Gastrocnemius medialis (tissue), 4 donors: Measurements from ENCODE around the gene STX8. TPM values are rescaled to one million over a fixed set of nuclear protein-coding genes. Genes with fewer than 3 reads are reported as not detected.

Experiments
- ATAC-seq, 2 donors: fragments of 150-250 bp; one replicate each; pipeline ENCODE4 v1.9.1; 2016
- DNase-seq, 2 donors: peaks; one replicate each; pipeline ENCODE4 v3.0.0-alpha.2; 2019
- H3K27ac ChIP-seq, 4 donors: fragments of 200-600 bp; sonication (generic); 1 replicate in 1 of 4; 2 replicates in 3 of 4; pipeline ENCODE4 v1.5.1; 2016 to 2018; ENCODE audit warnings: mild to moderate bottlenecking in 2 of 4, moderate library complexity in 1 of 4
- H3K27me3 ChIP-seq, 3 donors: fragments of 200-600 bp; sonication (generic) in 2 of 3; 1 replicate in 1 of 3; 2 replicates in 2 of 3; pipeline versions ENCODE4 v1.5.1 to v1.6.0; 2016 to 2019; ENCODE audit warnings: mild to moderate bottlenecking in 1 of 3, moderate library complexity in 1 of 3
- H3K36me3 ChIP-seq, 2 donors: fragments of 200-600 bp; sonication (generic) in 1 of 2; one replicate each; pipeline ENCODE4 v1.5.1; 2017 to 2018
- H3K4me1 ChIP-seq, 2 donors: fragments of 200-600 bp; sonication (generic) in 1 of 2; one replicate each; pipeline ENCODE4 v1.5.1; 2016 to 2017; ENCODE audit warnings: mild to moderate bottlenecking in 2 of 2
- H3K4me3 ChIP-seq, 4 donors: fragments of 200-600 bp; sonication (generic) in 3 of 4; 1 replicate in 1 of 4; 2 replicates in 3 of 4; pipeline ENCODE4 v1.5.1; 2016 to 2019; ENCODE audit warnings: mild to moderate bottlenecking in 2 of 4
- H3K9me3 ChIP-seq, 3 donors: fragments of 200-600 bp; sonication (generic) in 2 of 3; 1 replicate in 1 of 3; 2 replicates in 2 of 3; pipeline ENCODE4 v1.5.1; 2016 to 2019
- POLR2A ChIP-seq, 2 donors: fragments of 450-650 bp; IDR thresholded peaks; one replicate each; pipeline ENCODE4 v1.6.1; 2017; ENCODE audit warnings: antibody characterized with exemption in 2 of 2, mild to moderate bottlenecking in 2 of 2, moderate library complexity in 2 of 2
- in situ Hi-C, 4 donors: fragments of 200-750 bp; cut with MboI; loops; one replicate each; pipeline versions ENCODE4 v1.15.0 to v1.8.0; 2017; ENCODE audit warnings: low sequenced_read_pairs in 4 of 4
- intact Hi-C: fragments of 100-400 bp; cut with DNase I; formaldehyde crosslinking; loops from one replicate; pipeline ENCODE4 v1.15.1; 2023; ENCODE audit warnings: low total_unique reads
- total RNA-seq, 4 donors: library from RNA; depleted of rRNA; stranded (reverse); fragments of >200 nt; gene quantifications; one replicate each; pipeline versions ENCODE4 v1.1.0 to v1.2.3, GENCODE V29; 2016
- TF ChIP-seq, protein P1 (sequence below), 5 experiments: fragments of 450-650 bp in 3 of 5; fragments of 200-600 bp in 2 of 5; sonication (generic) in 2 of 5; IDR thresholded peaks in 4 of 5; conservative IDR thresholded peaks in 1 of 5; 1 replicate in 4 of 5; 2 replicates in 1 of 5; pipeline ENCODE4 v1.5.1; 2016 to 2019; ENCODE audit warnings: antibody characterized with exemption in 5 of 5, mild to moderate bottlenecking in 3 of 5, moderate library complexity in 3 of 5

STX8 gene
- total RNA-seq, 4 donors from 2014 or later: 39.1 to 67.7 (median 58.2) TPM

- in situ Hi-C loops: no loop called here
- Histone ChIP-seq H3K4me3 (no peak overlapping the region), H3K27me3 (no peaks in the 10 kb centered on the region), H3K9me3 (no peaks in the 10 kb centered on the region), H3K4me1 (no peaks in the 10 kb centered on the region), H3K36me3 (no peaks in the 10 kb centered on the region), H3K27ac (no peak overlapping the region)
- no peak for ATAC-seq
- DNase-seq: no peak
- TF ChIP-seq, protein P1, sequence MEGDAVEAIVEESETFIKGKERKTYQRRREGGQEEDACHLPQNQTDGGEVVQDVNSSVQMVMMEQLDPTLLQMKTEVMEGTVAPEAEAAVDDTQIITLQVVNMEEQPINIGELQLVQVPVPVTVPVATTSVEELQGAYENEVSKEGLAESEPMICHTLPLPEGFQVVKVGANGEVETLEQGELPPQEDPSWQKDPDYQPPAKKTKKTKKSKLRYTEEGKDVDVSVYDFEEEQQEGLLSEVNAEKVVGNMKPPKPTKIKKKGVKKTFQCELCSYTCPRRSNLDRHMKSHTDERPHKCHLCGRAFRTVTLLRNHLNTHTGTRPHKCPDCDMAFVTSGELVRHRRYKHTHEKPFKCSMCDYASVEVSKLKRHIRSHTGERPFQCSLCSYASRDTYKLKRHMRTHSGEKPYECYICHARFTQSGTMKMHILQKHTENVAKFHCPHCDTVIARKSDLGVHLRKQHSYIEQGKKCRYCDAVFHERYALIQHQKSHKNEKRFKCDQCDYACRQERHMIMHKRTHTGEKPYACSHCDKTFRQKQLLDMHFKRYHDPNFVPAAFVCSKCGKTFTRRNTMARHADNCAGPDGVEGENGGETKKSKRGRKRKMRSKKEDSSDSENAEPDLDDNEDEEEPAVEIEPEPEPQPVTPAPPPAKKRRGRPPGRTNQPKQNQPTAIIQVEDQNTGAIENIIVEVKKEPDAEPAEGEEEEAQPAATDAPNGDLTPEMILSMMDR (IDR thresholded peaks at IDR 0.05 in 4 of 5, conservative IDR thresholded peaks at IDR 0.05 in 1 of 5): no peak
- no peak for TF ChIP-seq POLR2A (IDR thresholded peaks at IDR 0.05)
- intact Hi-C loops: no loop called here
Observed at GRCh38 chr17:9225305-9226101, 350.1 kb downstream of the STX8 start.

- Histone ChIP-seq H3K9me3 (no peaks in the 10 kb centered on the region), H3K4me1 (no peaks in the 10 kb centered on the region), H3K27ac (no peak overlapping the region), H3K4me3 (no peak overlapping the region), H3K27me3 (no peaks in the 10 kb centered on the region), H3K36me3 (no peaks in the 10 kb centered on the region)
- intact Hi-C loops: no loop called here
- in situ Hi-C loops: no loop called here
- DNase-seq: no peak
- ATAC-seq: no peak
- TF ChIP-seq, protein P1 (IDR thresholded peaks at IDR 0.05 in 4 of 5, conservative IDR thresholded peaks at IDR 0.05 in 1 of 5): no peak
- no peak for TF ChIP-seq POLR2A (IDR thresholded peaks at IDR 0.05)
Observed at GRCh38 chr17:9224485-9224884, 351.1 kb downstream of the STX8 start.

- H3K27me3 ChIP-seq: no peaks in the 10 kb centered on the region
- H3K9me3 ChIP-seq: no peaks in the 10 kb centered on the region
- no peaks in the 10 kb centered on the region for H3K4me1 ChIP-seq
- TF ChIP-seq, protein P1 (IDR thresholded peaks at IDR 0.05 in 4 of 5, conservative IDR thresholded peaks at IDR 0.05 in 1 of 5): no peak
- TF ChIP-seq POLR2A (IDR thresholded peaks at IDR 0.05): no peak
- ATAC-seq (no peak), DNase-seq (no peak)
- intact Hi-C loops (no loop called here), in situ Hi-C loops (no loop called here)
- H3K27ac ChIP-seq: no peak overlapping the region
- no peaks in the 10 kb centered on the region for H3K36me3 ChIP-seq
- H3K4me3 ChIP-seq: no peak overlapping the region
Observed at GRCh38 chr17:9223531-9223930, 352.1 kb downstream of the STX8 start.

DNA sequence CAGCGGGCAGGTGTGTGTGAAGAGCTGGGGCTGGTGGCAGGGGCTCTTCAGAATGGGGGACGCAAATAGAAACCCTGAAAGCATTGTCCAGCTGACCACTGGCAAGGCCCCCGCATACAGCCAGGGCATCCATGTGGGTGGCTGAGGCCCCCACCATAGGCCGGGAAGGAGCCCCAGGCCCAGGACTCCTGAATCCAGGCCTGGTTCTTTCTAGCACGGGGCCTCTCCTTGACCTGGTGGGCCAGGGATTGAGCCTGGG is 353.8 kb downstream of the STX8 start:
- DNase-seq: no peak
- intact Hi-C loops: no loop called here
- Histone ChIP-seq H3K36me3 (no peaks in the 10 kb centered on the region), H3K9me3 (no peaks in the 10 kb centered on the region), H3K27ac (no peak overlapping the region), H3K27me3 (no peaks in the 10 kb centered on the region), H3K4me1 (peaks cover 0 to 4% of the 10 kb centered on the region in 2 donors), H3K4me3 (no peak overlapping the region)
- no peak for ATAC-seq
- TF ChIP-seq POLR2A (IDR thresholded peaks at IDR 0.05): no peak
- TF ChIP-seq, protein P1 (IDR thresholded peaks at IDR 0.05 in 4 of 5, conservative IDR thresholded peaks at IDR 0.05 in 1 of 5): no peak
- in situ Hi-C loops: no loop called here
